Measurements from ENCODE around the gene ACTR8. TPM values are rescaled to one million over a fixed set of nuclear protein-coding genes. Genes with fewer than 3 reads are reported as not detected.

Gene ACTR8
- total and polyA plus RNA-seq, 2 of the 13 experiments (the other 11 are each of a cell fraction or from before 2014, with no cell fraction given), result 15.5 to 29.0 TPM

DNA sequence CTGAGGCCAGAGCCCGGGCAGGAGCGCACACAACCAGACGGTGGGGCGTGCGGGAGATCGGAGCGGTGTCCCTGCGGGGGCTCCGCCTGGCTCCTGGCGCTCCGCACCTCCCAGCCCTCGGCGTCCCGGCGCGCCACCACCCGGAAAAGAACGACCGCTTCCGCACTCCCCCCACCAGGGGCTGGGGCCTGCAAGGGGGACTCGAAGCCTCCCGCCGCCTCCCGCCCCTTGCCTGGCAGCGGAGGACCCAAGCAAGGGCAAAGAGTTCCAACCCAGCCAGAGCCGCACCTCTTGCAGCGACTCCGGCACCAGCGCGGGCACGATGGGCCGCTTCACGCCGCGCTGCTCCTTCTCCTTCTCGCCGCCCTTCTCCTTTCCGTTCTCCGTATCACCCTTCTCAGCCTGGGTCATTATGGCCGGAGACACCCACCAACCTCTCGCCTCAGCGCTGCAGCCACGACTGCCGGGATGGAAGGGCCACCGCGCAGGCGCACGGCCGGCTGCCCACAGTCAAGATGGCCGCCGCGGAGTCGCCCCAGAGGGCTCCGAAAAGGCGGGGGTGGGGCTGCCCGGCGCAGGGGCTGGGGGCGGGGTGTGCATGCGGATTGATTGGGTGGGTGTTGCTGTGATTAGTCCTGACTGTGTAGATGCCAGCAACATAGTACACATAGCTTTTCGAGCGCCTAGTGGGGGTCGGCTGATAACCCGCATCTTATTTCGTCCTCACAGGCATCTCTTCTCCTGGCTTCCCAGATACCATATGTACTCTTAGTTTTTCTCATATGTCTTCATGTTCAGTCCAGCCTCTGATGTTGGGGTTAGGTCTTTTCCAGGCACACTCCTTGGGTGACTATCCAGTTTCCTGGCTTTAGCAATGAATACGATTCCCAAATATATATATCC, at the start of gene ACTR8 (continued):
- TF ChIP-seq, protein P1, sequence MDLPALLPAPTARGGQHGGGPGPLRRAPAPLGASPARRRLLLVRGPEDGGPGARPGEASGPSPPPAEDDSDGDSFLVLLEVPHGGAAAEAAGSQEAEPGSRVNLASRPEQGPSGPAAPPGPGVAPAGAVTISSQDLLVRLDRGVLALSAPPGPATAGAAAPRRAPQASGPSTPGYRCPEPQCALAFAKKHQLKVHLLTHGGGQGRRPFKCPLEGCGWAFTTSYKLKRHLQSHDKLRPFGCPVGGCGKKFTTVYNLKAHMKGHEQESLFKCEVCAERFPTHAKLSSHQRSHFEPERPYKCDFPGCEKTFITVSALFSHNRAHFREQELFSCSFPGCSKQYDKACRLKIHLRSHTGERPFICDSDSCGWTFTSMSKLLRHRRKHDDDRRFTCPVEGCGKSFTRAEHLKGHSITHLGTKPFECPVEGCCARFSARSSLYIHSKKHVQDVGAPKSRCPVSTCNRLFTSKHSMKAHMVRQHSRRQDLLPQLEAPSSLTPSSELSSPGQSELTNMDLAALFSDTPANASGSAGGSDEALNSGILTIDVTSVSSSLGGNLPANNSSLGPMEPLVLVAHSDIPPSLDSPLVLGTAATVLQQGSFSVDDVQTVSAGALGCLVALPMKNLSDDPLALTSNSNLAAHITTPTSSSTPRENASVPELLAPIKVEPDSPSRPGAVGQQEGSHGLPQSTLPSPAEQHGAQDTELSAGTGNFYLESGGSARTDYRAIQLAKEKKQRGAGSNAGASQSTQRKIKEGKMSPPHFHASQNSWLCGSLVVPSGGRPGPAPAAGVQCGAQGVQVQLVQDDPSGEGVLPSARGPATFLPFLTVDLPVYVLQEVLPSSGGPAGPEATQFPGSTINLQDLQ (CRISPR knock-in tag; IDR thresholded peaks at IDR 0.05), result peak; percentile 33; the same call in 1 of the 2 replicates
- TF ChIP-seq RBFOX2 (IDR thresholded peaks at IDR 0.05; ENCODE audit: low read depth, low read length) (peak; percentile 92), ZNF34 (CRISPR knock-in tag; IDR thresholded peaks at IDR 0.05; ENCODE audit: borderline replicate concordance) (no peak), PHB2 (IDR thresholded peaks at IDR 0.05; ENCODE audit: partially characterized antibody) (no peak), CBX1 (IDR thresholded peaks at IDR 0.05; ENCODE audit: low read depth) (peak; percentile 62), ZNF598 (CRISPR knock-in tag; IDR thresholded peaks at IDR 0.05; ENCODE audit: borderline replicate concordance) (peak; percentile 91), PCBP1 (IDR thresholded peaks at IDR 0.05; ENCODE audit: borderline replicate concordance, low read depth, low read length) (peak; percentile 63; the same call in 1 of the 2 replicates), ZNF713 (CRISPR knock-in tag; IDR thresholded peaks at IDR 0.05) (no peak), HOXA9 (CRISPR knock-in tag; IDR thresholded peaks at IDR 0.05; ENCODE audit: borderline replicate concordance) (no peak), ZNF333 (CRISPR knock-in tag; IDR thresholded peaks at IDR 0.05; ENCODE audit: borderline replicate concordance) (peak; percentile 56; the same call in 1 of the 2 replicates), ZNF432 (CRISPR knock-in tag; IDR thresholded peaks at IDR 0.05; ENCODE audit: borderline replicate concordance) (no peak), GLI4 (CRISPR knock-in tag; IDR thresholded peaks at IDR 0.05; ENCODE audit: borderline replicate concordance) (no peak), ZNF282 (IDR thresholded peaks at IDR 0.05; ENCODE audit: partially characterized antibody) (no peak), ETV6 (CRISPR knock-in tag; conservative IDR thresholded peaks at IDR 0.05) (0 out of 2 replicates have a peak, but pooled peaks have one; percentile 80), DNMT1 (CRISPR knock-in tag; IDR thresholded peaks at IDR 0.05) (peak; percentile 46; the same call in 1 of the 2 replicates), ZNF703 (CRISPR knock-in tag; IDR thresholded peaks at IDR 0.05; ENCODE audit: borderline replicate concordance) (no peak)
- TF ChIP-seq, protein P2, sequence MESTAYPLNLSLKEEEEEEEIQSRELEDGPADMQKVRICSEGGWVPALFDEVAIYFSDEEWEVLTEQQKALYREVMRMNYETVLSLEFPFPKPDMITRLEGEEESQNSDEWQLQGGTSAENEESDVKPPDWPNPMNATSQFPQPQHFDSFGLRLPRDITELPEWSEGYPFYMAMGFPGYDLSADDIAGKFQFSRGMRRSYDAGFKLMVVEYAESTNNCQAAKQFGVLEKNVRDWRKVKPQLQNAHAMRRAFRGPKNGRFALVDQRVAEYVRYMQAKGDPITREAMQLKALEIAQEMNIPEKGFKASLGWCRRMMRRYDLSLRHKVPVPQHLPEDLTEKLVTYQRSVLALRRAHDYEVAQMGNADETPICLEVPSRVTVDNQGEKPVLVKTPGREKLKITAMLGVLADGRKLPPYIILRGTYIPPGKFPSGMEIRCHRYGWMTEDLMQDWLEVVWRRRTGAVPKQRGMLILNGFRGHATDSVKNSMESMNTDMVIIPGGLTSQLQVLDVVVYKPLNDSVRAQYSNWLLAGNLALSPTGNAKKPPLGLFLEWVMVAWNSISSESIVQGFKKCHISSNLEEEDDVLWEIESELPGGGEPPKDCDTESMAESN (CRISPR knock-in tag; conservative IDR thresholded peaks at IDR 0.05), result peak; percentile 92
- TF ChIP-seq, protein P3, sequence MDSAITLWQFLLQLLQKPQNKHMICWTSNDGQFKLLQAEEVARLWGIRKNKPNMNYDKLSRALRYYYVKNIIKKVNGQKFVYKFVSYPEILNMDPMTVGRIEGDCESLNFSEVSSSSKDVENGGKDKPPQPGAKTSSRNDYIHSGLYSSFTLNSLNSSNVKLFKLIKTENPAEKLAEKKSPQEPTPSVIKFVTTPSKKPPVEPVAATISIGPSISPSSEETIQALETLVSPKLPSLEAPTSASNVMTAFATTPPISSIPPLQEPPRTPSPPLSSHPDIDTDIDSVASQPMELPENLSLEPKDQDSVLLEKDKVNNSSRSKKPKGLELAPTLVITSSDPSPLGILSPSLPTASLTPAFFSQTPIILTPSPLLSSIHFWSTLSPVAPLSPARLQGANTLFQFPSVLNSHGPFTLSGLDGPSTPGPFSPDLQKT (CRISPR knock-in tag; IDR thresholded peaks at IDR 0.05; ENCODE audit: borderline replicate concordance), result no peak
- TF ChIP-seq, protein P4, sequence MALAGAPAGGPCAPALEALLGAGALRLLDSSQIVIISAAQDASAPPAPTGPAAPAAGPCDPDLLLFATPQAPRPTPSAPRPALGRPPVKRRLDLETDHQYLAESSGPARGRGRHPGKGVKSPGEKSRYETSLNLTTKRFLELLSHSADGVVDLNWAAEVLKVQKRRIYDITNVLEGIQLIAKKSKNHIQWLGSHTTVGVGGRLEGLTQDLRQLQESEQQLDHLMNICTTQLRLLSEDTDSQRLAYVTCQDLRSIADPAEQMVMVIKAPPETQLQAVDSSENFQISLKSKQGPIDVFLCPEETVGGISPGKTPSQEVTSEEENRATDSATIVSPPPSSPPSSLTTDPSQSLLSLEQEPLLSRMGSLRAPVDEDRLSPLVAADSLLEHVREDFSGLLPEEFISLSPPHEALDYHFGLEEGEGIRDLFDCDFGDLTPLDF (CRISPR knock-in tag; IDR thresholded peaks at IDR 0.05), result no peak
- TF ChIP-seq, protein P5, sequence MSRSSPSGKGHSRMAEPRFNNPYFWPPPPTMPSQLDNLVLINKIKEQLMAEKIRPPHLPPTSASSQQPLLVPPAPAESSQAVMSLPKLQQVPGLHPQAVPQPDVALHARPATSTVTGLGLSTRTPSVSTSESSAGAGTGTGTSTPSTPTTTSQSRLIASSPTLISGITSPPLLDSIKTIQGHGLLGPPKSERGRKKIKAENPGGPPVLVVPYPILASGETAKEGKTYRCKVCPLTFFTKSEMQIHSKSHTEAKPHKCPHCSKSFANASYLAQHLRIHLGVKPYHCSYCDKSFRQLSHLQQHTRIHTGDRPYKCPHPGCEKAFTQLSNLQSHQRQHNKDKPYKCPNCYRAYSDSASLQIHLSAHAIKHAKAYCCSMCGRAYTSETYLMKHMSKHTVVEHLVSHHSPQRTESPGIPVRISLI (CRISPR knock-in tag; IDR thresholded peaks at IDR 0.05; ENCODE audit: borderline replicate concordance), result peak; percentile 12; the same call in 1 of the 2 replicates

Measured in HepG2 (cell line).